ENCODE measurements around the gene TSPEAR.

GRCh38 chr21:44519346-44520325, 191.7 kb downstream of the TSPEAR start:
- TF ChIP-seq CTCF (conservative IDR thresholded peaks at IDR 0.05 in 1 of 2, IDR thresholded peaks at IDR 0.05 in 1 of 2; ENCODE audit: low read depth in 1 of 2, low read length in 2 of 2) (no peak), EZH2 (IDR thresholded peaks at IDR 0.05; ENCODE audit: low read length, missing control alignments) (no peak)

All from fibroblast of lung (primary cell).